Endothelial cell (in vitro differentiated cells): ENCODE measurements around the gene BAAT. TPM values are rescaled to one million over a fixed set of nuclear protein-coding genes. Genes with fewer than 3 reads are reported as not detected.

Experiments
- DNase-seq: peaks from one replicate; pipeline ENCODE4 v3.0.0; 2021; ENCODE audit warnings: low spot score
- H3K27ac Mint-ChIP-seq: one replicate; pipeline ENCODE4 v1.8.0; 2021; ENCODE audit warnings: mixed read lengths, inconsistent platforms; ENCODE audit not compliant: unreplicated experiment
- H3K27me3 Mint-ChIP-seq: one replicate; pipeline ENCODE4 v1.8.0; 2021; ENCODE audit warnings: mild to moderate bottlenecking, moderate library complexity, mixed read lengths, inconsistent platforms; ENCODE audit not compliant: unreplicated experiment
- H3K36me3 Mint-ChIP-seq: one replicate; pipeline ENCODE4 v1.8.0; 2021; ENCODE audit warnings: mild to moderate bottlenecking, low read depth, mixed read lengths, inconsistent platforms; ENCODE audit not compliant: unreplicated experiment
- H3K4me1 Mint-ChIP-seq: one replicate; pipeline ENCODE4 v1.8.0; 2021; ENCODE audit warnings: mild to moderate bottlenecking, mixed read lengths, inconsistent platforms; ENCODE audit not compliant: unreplicated experiment
- H3K4me3 Mint-ChIP-seq: one replicate; pipeline ENCODE4 v1.8.0; 2021; ENCODE audit warnings: mild to moderate bottlenecking, mixed read lengths, inconsistent platforms; ENCODE audit not compliant: unreplicated experiment
- H3K9me3 Mint-ChIP-seq: one replicate; pipeline ENCODE4 v1.8.0; 2021; ENCODE audit warnings: mixed read lengths, inconsistent platforms; ENCODE audit not compliant: unreplicated experiment
- CTCF ChIP-seq: fragments of 200-600 bp; sonication (generic); IDR thresholded peaks from one replicate; pipeline ENCODE4 v1.5.0; 2021; ENCODE audit warnings: antibody characterized with exemption; ENCODE audit not compliant: unreplicated experiment
- total RNA-seq: library from RNA; stranded (reverse); fragmentation: NEBNext Ultra II Directional; extraction: Animal tissue kit (Norgen Biotek cat#: 25700); gene quantifications from one replicate; pipeline ENCODE4 v1.2.1, GENCODE V29; 2021; ENCODE audit not compliant: unreplicated experiment

Gene BAAT
- total RNA-seq, 1 donor from 2014 or later = not detected

- H3K27me3 Mint-ChIP-seq = no peaks in the 10 kb centered on the region
- no peaks in the 10 kb centered on the region for H3K4me1 Mint-ChIP-seq
- no peak overlapping the region for H3K4me3 Mint-ChIP-seq
- no peak overlapping the region for H3K27ac Mint-ChIP-seq
- DNase-seq = no peak
- H3K36me3 Mint-ChIP-seq = peaks cover 4% of the 10 kb centered on the region
- no peak for TF ChIP-seq CTCF
- H3K9me3 Mint-ChIP-seq = no peaks in the 10 kb centered on the region
Measured at GRCh38 chr9:101428909-101429308, 44.1 kb upstream of the BAAT start.

- Mint-ChIP-seq H3K27me3 (peaks cover 1% of the 10 kb centered on the region), H3K4me3 (no peak overlapping the region), H3K4me1 (no peaks in the 10 kb centered on the region), H3K27ac (no peak overlapping the region), H3K9me3 (no peaks in the 10 kb centered on the region), H3K36me3 (peaks cover 4% of the 10 kb centered on the region)
- no peak for DNase-seq
- TF ChIP-seq CTCF = no peak
Measured at GRCh38 chr9:101427957-101428655, 43.3 kb upstream of the BAAT start.

GRCh38 chr9:101427358-101427757 is 42.6 kb upstream of the BAAT start:
- H3K4me3 Mint-ChIP-seq = no peak overlapping the region
- no peak for TF ChIP-seq CTCF
- H3K9me3 Mint-ChIP-seq = no peaks in the 10 kb centered on the region
- peaks cover 1% of the 10 kb centered on the region for H3K27me3 Mint-ChIP-seq
- H3K36me3 Mint-ChIP-seq = peaks cover 4% of the 10 kb centered on the region
- DNase-seq = no peak
- H3K4me1 Mint-ChIP-seq = no peaks in the 10 kb centered on the region
- H3K27ac Mint-ChIP-seq = no peak overlapping the region

GRCh38 chr9:101421653-101422065 is 36.9 kb upstream of the BAAT start:
- no peaks in the 10 kb centered on the region for H3K9me3 Mint-ChIP-seq
- TF ChIP-seq CTCF = no peak
- no peaks in the 10 kb centered on the region for H3K36me3 Mint-ChIP-seq
- peaks cover 1% of the 10 kb centered on the region for H3K27me3 Mint-ChIP-seq
- no peak overlapping the region for H3K27ac Mint-ChIP-seq
- no peak for DNase-seq
- H3K4me3 Mint-ChIP-seq = no peak overlapping the region
- peaks cover 5% of the 10 kb centered on the region for H3K4me1 Mint-ChIP-seq

- no peak overlapping the region for H3K4me3 Mint-ChIP-seq
- peaks cover 5% of the 10 kb centered on the region for H3K4me1 Mint-ChIP-seq
- no peaks in the 10 kb centered on the region for H3K36me3 Mint-ChIP-seq
- no peaks in the 10 kb centered on the region for H3K9me3 Mint-ChIP-seq
- H3K27ac Mint-ChIP-seq = no peak overlapping the region
- no peak for DNase-seq
- TF ChIP-seq CTCF = no peak
- H3K27me3 Mint-ChIP-seq = peaks cover 1% of the 10 kb centered on the region
Measured at GRCh38 chr9:101419863-101420262, 35.1 kb upstream of the BAAT start.
